Jurkat, Clone E6-1 (cell line): Measurements from ENCODE around the gene MLLT3.
A peak's percentile ranks its signal among the peaks of the same experiment; 100 is the strongest.

Experiments used
- DNase-seq: peaks from one replicate; pipeline ENCODE4 v3.0.0-alpha.2; 2011; ENCODE audit warnings: low read depth, low spot score
- H3K4me3 ChIP-seq: 2 replicates; pipeline ENCODE4 v1.5.1; 2011; ENCODE audit warnings: mild to moderate bottlenecking, low read length, control low read depth, moderate library complexity

The MLLT3 gene

GRCh38 chr9:20333991-20334390, 288.3 kb downstream of the MLLT3 start:
- no peak for DNase-seq
- H3K4me3 ChIP-seq, result no peak overlapping the region

GRCh38 chr9:20331095-20331685, 291.1 kb downstream of the MLLT3 start:
- DNase-seq, result no peak
- H3K4me3 ChIP-seq, result no peak overlapping the region

DNA sequence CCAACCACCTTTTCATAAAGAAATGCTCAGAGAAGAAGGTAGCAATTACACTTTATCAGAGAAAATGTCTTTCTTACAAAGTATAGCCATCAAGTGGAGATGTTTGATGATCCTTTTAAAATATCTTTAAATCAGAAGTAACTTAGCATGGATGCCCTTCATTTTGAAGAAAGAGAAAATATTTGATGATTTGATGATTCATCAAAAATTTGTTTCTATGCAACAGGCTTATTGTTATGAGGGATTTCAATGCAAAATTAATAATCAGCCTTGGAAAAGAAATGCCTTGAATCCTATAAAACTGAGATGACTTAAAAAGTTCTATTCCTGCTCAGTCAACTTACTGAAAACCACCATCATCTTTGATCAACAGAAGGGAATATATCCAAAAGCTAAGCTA, 291.6 kb downstream of the MLLT3 start:
- no peak overlapping the region for H3K4me3 ChIP-seq
- DNase-seq, result no peak

GRCh38 chr9:20326516-20326915, 295.8 kb downstream of the MLLT3 start:
- H3K4me3 ChIP-seq, result no peak overlapping the region
- DNase-seq, result no peak

DNA sequence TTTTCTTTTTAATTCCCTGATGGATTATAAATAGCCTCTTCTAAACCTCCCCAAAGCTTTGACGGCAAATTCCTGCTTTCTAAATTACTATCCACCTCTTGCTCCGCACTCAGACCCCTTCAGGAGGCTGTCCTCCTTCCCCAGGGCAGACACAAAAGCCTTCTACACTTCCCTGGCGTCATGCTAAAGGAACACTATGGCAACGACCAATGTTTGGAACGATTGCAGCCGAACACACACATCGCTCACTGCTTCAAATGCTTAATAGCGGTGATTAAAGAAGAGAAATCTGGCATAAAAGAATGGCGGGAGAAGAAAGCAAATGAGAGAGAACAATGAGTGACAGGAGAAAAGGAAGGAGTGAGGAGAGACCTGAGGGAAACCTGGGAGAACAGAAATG, 297.3 kb downstream of the MLLT3 start:
- DNase-seq, result no peak
- H3K4me3 ChIP-seq, result no peak overlapping the region

DNA sequence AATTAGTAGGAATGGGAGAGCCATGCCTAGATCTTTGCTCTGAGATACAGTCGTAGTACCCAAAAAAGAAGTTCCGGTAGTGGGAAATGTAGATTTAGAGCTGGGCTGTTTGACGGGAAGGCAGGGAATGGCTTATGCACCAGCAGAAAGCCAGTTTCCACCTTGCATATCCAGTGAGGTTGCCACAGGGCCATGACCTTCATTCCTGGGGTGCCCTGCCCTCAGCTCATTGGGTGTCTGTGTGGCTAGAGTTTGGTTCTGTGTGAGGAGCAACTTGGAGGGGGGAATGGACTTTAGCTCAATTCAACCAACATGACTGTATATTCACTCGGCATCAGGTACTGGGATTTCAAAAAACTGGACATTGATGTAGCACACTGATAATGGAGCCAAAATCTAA, 300.1 kb downstream of the MLLT3 start:
- no peak overlapping the region for H3K4me3 ChIP-seq
- no peak for DNase-seq

DNA sequence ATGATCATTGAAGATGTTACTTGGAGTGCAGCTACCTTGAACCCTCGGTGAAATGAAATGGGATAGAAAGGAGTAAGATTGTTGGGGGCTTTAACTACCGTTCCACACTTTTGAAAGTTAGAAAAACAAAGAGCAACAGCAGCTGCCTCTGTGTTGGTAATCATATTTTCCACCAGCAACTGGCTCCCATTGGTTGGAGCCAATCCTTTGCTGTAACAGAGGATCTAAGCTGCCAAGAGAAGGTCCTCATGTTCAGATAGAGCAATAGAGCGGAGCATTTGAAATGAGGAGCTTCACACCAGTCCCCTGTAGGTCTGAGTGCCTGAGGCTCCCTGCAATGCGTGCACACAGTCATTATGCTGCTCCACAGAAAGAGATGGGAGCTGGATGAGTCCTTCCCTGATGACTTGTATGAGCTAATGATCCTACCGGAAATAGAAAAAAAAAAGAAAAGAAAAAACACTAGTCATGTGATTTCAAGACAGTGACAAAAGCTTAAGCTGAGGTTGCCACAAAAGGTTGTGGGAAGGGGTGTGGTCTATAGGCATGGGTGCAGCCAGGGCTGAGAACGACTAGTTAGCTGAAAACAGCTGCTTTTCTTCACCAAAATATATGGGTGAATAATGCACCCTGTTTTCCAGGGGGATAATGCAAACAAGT, 300.7 kb downstream of the MLLT3 start:
- no peak overlapping the region for H3K4me3 ChIP-seq
- DNase-seq, result peak; percentile 64

GRCh38 chr9:20320921-20321320, 301.4 kb downstream of the MLLT3 start:
- DNase-seq, result no peak

GRCh38 chr9:20319641-20320337, 302.5 kb downstream of the MLLT3 start:
- DNase-seq, result no peak
- H3K4me3 ChIP-seq, result no peak overlapping the region

More at GRCh38 chr9:20320921-20321320, 301.4 kb downstream of the MLLT3 start:
- H3K4me3 ChIP-seq, result no peak overlapping the region

DNA sequence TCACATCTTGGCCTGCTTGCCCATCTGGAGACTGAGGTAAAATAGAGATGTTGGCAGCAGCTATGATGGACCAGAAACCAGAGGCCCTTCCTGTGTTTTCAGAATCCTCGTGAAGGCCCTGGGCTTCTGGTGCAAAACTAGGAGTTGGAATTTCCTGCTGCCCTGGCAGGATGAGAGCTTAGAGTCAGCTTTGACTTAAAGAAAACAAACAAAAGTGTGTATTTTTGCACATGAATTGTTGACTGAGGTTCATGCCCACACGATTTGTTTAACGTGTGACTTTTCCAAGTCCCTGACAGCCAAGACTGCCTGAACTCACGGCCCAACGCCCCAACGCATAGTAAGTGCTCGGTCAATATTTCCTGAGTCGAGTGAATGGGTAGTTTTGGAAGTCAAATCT, 303.1 kb downstream of the MLLT3 start:
- DNase-seq, result no peak
- no peak overlapping the region for H3K4me3 ChIP-seq

DNA sequence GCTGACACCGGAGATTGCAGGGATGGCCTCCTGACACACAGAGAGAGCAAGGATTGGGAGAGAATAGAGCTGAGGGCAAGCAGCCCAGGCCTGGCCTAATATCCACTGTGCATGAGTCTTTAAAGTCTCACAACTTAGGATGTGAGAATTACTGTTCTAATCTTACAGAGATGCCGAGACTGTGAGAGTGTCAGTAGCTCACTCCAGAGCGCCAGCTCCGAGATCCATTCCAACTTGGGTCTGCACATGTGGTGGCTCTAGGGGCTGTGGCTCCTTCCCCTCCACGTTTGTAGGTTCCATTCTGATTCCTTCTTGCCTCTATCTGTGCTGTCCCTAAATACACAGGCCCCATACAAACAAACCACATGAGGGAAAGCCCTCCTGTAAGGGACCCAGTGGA, 304.6 kb downstream of the MLLT3 start:
- H3K4me3 ChIP-seq, result no peak overlapping the region
- no peak for DNase-seq

- no peak for DNase-seq
- H3K4me3 ChIP-seq, result no peak overlapping the region
Measured at GRCh38 chr9:20316372-20316771, 305.9 kb downstream of the MLLT3 start.

- no peak for DNase-seq
- no peak overlapping the region for H3K4me3 ChIP-seq
Measured at GRCh38 chr9:20315677-20316076, 306.6 kb downstream of the MLLT3 start.

- peak; percentile 36 for DNase-seq
- no peak overlapping the region for H3K4me3 ChIP-seq
Measured at GRCh38 chr9:20314981-20315380, 307.3 kb downstream of the MLLT3 start.

DNA sequence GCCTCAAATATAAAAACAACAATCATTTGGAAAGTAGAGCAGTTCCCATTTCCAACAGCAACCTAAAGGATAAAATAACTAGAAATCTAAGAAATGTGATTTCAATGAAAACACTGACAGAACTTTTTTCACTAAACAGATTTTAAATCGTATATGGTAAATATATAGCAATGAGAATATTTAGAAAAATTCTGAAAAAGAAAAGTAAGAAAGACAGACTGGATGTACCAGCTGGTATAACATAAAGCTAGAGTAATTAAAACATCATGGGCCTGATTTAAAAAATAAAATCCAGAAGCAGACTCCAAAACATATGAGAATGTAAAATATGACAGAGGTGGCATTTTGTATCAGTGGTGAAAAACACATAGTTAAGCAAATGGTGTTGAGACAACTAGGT, 308.9 kb downstream of the MLLT3 start:
- DNase-seq, result no peak
- no peak overlapping the region for H3K4me3 ChIP-seq

GRCh38 chr9:20312732-20313131, 309.6 kb downstream of the MLLT3 start:
- no peak for DNase-seq
- H3K4me3 ChIP-seq, result no peak overlapping the region

DNA sequence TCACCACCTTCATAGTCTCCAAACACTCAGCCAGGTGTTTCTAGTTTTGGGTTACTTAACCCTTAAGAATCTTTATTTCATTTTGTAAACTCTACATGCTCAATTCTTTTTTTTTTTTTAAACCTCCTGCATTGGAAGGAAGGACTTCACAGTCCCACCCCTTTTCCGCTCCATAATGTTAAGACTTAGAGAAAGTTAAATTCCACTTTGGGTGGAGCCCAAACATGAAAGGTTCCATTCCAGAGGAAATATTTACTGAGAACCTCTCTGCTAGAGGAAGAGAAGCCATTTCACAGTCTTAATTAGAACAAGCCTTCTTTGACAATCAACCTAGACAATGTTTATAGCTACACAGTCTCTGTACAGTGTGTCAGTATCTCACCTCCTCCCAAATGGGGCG, 312.3 kb downstream of the MLLT3 start:
- H3K4me3 ChIP-seq, result no peak overlapping the region
- no peak for DNase-seq

DNA sequence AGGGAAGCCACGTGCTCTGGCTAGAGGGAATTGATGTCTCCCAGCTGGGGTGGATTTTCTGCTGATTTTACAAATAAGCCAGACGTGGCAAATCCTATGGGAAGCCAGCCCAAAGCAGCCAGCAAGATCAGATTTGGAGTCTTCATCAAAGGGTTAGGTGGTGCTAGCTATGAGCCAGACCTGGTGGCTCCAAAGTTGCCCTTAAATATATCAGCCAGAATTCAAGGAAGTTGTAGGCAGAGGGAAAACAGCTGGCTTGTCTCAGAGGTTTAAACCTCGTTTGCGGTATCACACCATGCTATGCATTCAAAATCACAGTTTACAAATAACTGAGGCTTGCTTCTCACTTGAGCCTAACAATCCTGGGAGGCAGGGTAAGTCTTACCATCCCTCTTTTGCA, 313.2 kb downstream of the MLLT3 start:
- no peak overlapping the region for H3K4me3 ChIP-seq
- no peak for DNase-seq

GRCh38 chr9:20307621-20308020, 314.7 kb downstream of the MLLT3 start:
- no peak for DNase-seq
- no peak overlapping the region for H3K4me3 ChIP-seq

- DNase-seq, result no peak
- no peak overlapping the region for H3K4me3 ChIP-seq
Measured at GRCh38 chr9:20305452-20305851, 316.8 kb downstream of the MLLT3 start.

- DNase-seq, result no peak
- H3K4me3 ChIP-seq, result no peak overlapping the region
Measured at GRCh38 chr9:20303996-20304395, 318.3 kb downstream of the MLLT3 start.
